Neural progenitor cell (in vitro differentiated cells): Measurements from ENCODE around the gene NCKAP5. TPM values are rescaled to one million over a fixed set of nuclear protein-coding genes. Genes with fewer than 3 reads are reported as not detected.

Experiments
- DNase-seq: peaks from one replicate; pipeline ENCODE4 v3.0.0-alpha.2; 2016; ENCODE audit warnings: low spot score
- H2AFZ ChIP-seq: fragments of 200-600 bp; sonication (generic); replicated peaks from 2 replicates; pipeline ENCODE4 v1.6.1; 2016; ENCODE audit warnings: antibody characterized with exemption
- H3F3A ChIP-seq: fragments of 200-600 bp; sonication (generic); 2 replicates; pipeline ENCODE4 v1.6.1; 2016; ENCODE audit warnings: antibody characterized with exemption, low read depth
- H3K27ac ChIP-seq: fragments of 200-600 bp; sonication (generic); 2 replicates; pipeline ENCODE4 v1.5.1; 2016; ENCODE audit warnings: mild to moderate bottlenecking
- H3K27me3 ChIP-seq: fragments of 200-600 bp; sonication (generic); 2 replicates; pipeline ENCODE4 v1.6.1; 2016; ENCODE audit warnings: mild to moderate bottlenecking, moderate library complexity
- H3K36me3 ChIP-seq: fragments of 200-600 bp; sonication (generic); 2 replicates; pipeline ENCODE4 v1.5.1; 2016
- H3K4me1 ChIP-seq: fragments of 200-600 bp; sonication (generic); 2 replicates; pipeline ENCODE4 v1.6.1; 2016; ENCODE audit warnings: mixed run types
- H3K4me2 ChIP-seq: fragments of 200-600 bp; sonication (generic); 2 replicates; pipeline ENCODE4 v1.6.1; 2016
- H3K4me3 ChIP-seq: fragments of 200-600 bp; sonication (generic); 2 replicates; pipeline ENCODE4 v1.5.1; 2016
- H3K79me2 ChIP-seq: fragments of 200-600 bp; sonication (generic); 2 replicates; pipeline ENCODE4 v1.6.1; 2016; ENCODE audit warnings: low read depth
- H3K9ac ChIP-seq: fragments of 200-600 bp; sonication (generic); 2 replicates; pipeline ENCODE4 v1.6.1; 2016
- H3K9me3 ChIP-seq: fragments of 200-600 bp; sonication (generic); 2 replicates; pipeline ENCODE4 v1.5.1; 2016; ENCODE audit warnings: low read depth
- H4K20me1 ChIP-seq: fragments of 200-600 bp; sonication (generic); 2 replicates; pipeline ENCODE4 v1.6.1; 2016; ENCODE audit warnings: low read depth
- H3K27ac Mint-ChIP-seq: 3 replicates; pipeline ENCODE4 v1.8.0; 2021; ENCODE audit warnings: mixed read lengths
- H3K27me3 Mint-ChIP-seq: 2 replicates; pipeline ENCODE4 v1.8.0; 2022; ENCODE audit warnings: low read depth, mild to moderate bottlenecking, inconsistent platforms, moderate library complexity, mixed read lengths; ENCODE audit not compliant: insufficient read depth
- H3K36me3 Mint-ChIP-seq: 3 replicates; pipeline ENCODE4 v1.8.0; 2021; ENCODE audit warnings: mixed read lengths
- H3K4me1 Mint-ChIP-seq: 3 replicates; pipeline ENCODE4 v1.8.0; 2021; ENCODE audit warnings: mixed read lengths
- H3K4me3 Mint-ChIP-seq: 3 replicates; pipeline ENCODE4 v1.8.0; 2021; ENCODE audit warnings: mild to moderate bottlenecking, moderate library complexity, mixed read lengths
- H3K9me3 Mint-ChIP-seq: 3 replicates; pipeline ENCODE4 v1.8.0; 2020; ENCODE audit warnings: mixed read lengths
- CTCF ChIP-seq: fragments of 200-600 bp; sonication (generic); IDR thresholded peaks from 2 replicates; pipeline ENCODE4 v1.5.1; 2017; ENCODE audit warnings: antibody characterized with exemption, mild to moderate bottlenecking
- EZH2 ChIP-seq: fragments of 200-600 bp; sonication (generic); IDR thresholded peaks from 2 replicates; pipeline ENCODE4 v1.6.1; 2017; ENCODE audit warnings: antibody characterized with exemption, mild to moderate bottlenecking, moderate library complexity
- EZH2phosphoT487 ChIP-seq: fragments of 200-600 bp; sonication (generic); IDR thresholded peaks from 2 replicates; pipeline ENCODE4 v1.6.1; 2017; ENCODE audit warnings: antibody characterized with exemption
- total RNA-seq: library from RNA; depleted of rRNA; stranded (reverse); fragments of >200 nt; gene quantifications from 2 replicates; pipeline ENCODE4 v1.2.3, GENCODE V29; 2015; ENCODE audit warnings: low replicate concordance

NCKAP5 gene
- total RNA-seq, 1 donor from 2014 or later = 0.47 TPM

DNA sequence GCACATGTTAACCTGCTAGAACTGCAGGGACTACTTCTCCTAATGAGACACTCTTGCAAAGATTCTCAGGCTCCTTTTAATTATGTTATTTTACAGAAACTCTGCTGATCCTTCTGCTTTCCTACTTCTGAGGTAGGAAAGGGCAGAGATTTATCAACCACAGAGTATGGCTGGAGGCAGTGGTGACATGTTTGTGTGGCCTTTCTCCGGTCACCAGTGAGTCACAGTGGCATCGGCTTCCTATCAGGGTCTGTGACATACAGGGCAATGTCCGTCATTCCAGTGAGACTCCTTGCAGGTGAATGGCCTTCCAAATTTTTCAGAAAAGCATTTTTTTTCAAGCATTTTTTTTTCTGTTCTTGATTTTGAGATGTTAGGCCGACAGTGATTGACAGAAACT is 717.6 kb downstream of the NCKAP5 start:
- H3K27me3 Mint-ChIP-seq = no peaks in the 10 kb centered on the region

GRCh38 chr2:132849118-132849517 is 719.1 kb downstream of the NCKAP5 start:
- H3K4me1 ChIP-seq = peaks cover 5% of the 10 kb centered on the region
- TF ChIP-seq CTCF (no peak), EZH2phosphoT487 (no peak), EZH2 (no peak)
- no peak overlapping the region for H3K4me3 ChIP-seq
- no peak overlapping the region for H3K27ac Mint-ChIP-seq
- peaks cover 22% of the 10 kb centered on the region for H3K4me1 Mint-ChIP-seq
- no peaks in the 10 kb centered on the region for H3K27me3 ChIP-seq
- H4K20me1 ChIP-seq = no peaks in the 10 kb centered on the region
- no peak overlapping the region for H2AFZ ChIP-seq
- DNase-seq = no peak
- H3K9me3 ChIP-seq = no peaks in the 10 kb centered on the region
- no peak overlapping the region for H3K4me2 ChIP-seq
- H3F3A ChIP-seq = no peaks in the 10 kb centered on the region
- no peak overlapping the region for H3K27ac ChIP-seq
- no peak overlapping the region for H3K4me3 Mint-ChIP-seq
- H3K36me3 ChIP-seq = no peaks in the 10 kb centered on the region
- H3K9ac ChIP-seq = no peak overlapping the region
- no peaks in the 10 kb centered on the region for H3K9me3 Mint-ChIP-seq
- no peaks in the 10 kb centered on the region for H3K36me3 Mint-ChIP-seq
- no peaks in the 10 kb centered on the region for H3K27me3 Mint-ChIP-seq
- no peaks in the 10 kb centered on the region for H3K79me2 ChIP-seq

More for the DNA sequence above, 717.6 kb downstream of the NCKAP5 start:
- no peak for DNase-seq
- H3K36me3 Mint-ChIP-seq = no peaks in the 10 kb centered on the region
- Histone ChIP-seq H2AFZ (no peak overlapping the region), H3K36me3 (no peaks in the 10 kb centered on the region), H3K9ac (no peak overlapping the region), H3K27me3 (no peaks in the 10 kb centered on the region), H3K4me2 (no peak overlapping the region), H3K4me3 (no peak overlapping the region), H4K20me1 (no peaks in the 10 kb centered on the region), H3K27ac (no peak overlapping the region), H3F3A (no peaks in the 10 kb centered on the region), H3K4me1 (peaks cover 5% of the 10 kb centered on the region), H3K79me2 (no peaks in the 10 kb centered on the region), H3K9me3 (no peaks in the 10 kb centered on the region)
- H3K9me3 Mint-ChIP-seq = no peaks in the 10 kb centered on the region
- no peak for TF ChIP-seq CTCF
- no peak for TF ChIP-seq EZH2
- no peak for TF ChIP-seq EZH2phosphoT487
- H3K4me1 Mint-ChIP-seq = peaks cover 22% of the 10 kb centered on the region
- no peak overlapping the region for H3K27ac Mint-ChIP-seq
- no peak overlapping the region for H3K4me3 Mint-ChIP-seq

DNA sequence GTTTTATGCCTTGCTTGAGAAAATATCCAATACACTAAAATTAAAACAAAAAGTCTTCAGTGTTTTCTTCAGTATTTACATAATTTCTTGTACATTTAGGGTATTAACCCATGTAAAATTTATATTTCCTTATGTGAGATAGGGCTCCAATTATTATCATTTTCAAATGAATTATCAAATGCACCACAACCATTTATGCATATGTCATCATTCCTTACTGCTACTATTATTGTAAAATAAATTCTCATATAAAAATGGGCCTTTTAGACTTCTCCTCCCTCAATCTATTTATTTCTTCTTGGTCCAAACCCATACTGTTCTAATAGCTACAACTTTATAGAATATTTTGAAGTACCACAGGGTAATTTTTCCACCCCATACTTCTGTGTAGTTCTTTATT is 722.9 kb downstream of the NCKAP5 start:
- Histone ChIP-seq H3K27ac (no peak overlapping the region), H3K4me3 (no peak overlapping the region), H3K9ac (no peak overlapping the region), H3K36me3 (no peaks in the 10 kb centered on the region), H3F3A (no peaks in the 10 kb centered on the region), H3K27me3 (no peaks in the 10 kb centered on the region), H3K4me1 (no peaks in the 10 kb centered on the region), H3K79me2 (no peaks in the 10 kb centered on the region), H3K4me2 (no peak overlapping the region), H2AFZ (no peak overlapping the region), H3K9me3 (no peaks in the 10 kb centered on the region), H4K20me1 (no peaks in the 10 kb centered on the region)
- H3K36me3 Mint-ChIP-seq = no peaks in the 10 kb centered on the region
- no peak for TF ChIP-seq EZH2phosphoT487
- TF ChIP-seq EZH2 = no peak
- no peak for TF ChIP-seq CTCF
- no peak overlapping the region for H3K4me3 Mint-ChIP-seq
- no peak overlapping the region for H3K27ac Mint-ChIP-seq
- H3K4me1 Mint-ChIP-seq = no peaks in the 10 kb centered on the region
- H3K9me3 Mint-ChIP-seq = no peaks in the 10 kb centered on the region
- DNase-seq = no peak
- H3K27me3 Mint-ChIP-seq = peaks cover 3% of the 10 kb centered on the region
